Left hindlimb (tissue), 1 donor: ENCODE data around the gene PDE4A.
A peak's percentile ranks its signal among the peaks of the same experiment; 100 is the strongest.
"Not testable (repeated sequence)": the region's sequence is repeated elsewhere in the genome, so short reads cannot be mapped to it uniquely, and the experiment has no call there.

Experiments used
- DNase-seq: peaks from one replicate; pipeline ENCODE4 v3.0.0-alpha.2; 2018

The PDE4A gene

DNA sequence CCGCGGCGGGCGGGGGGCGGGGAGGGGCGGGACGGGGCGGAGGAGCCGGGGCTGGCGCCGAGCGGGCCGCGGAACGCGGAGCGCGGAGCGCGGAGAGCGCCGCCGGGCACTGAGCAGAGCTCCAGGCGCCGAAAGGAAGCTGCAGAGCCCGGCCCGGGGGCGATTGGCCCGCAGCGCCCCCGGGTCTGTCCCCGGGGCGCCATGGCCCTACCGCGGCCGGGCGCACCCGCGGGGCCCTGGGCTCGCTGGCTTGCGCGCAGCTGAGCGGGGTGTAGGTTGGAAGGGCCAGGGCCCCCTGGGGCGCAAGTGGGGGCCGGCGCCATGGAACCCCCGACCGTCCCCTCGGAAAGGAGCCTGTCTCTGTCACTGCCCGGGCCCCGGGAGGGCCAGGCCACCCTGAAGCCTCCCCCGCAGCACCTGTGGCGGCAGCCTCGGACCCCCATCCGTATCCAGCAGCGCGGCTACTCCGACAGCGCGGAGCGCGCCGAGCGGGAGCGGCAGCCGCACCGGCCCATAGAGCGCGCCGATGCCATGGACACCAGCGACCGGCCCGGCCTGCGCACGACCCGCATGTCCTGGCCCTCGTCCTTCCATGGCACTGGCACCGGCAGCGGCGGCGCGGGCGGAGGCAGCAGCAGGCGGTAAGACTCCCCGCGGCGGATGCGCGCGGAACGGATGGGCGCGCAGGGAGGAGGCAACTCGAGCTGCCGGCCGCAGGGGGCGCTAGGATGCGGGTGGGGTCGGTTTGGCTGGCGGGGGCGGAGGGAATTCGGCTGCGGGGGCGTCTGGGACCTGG lies at the start of gene PDE4A:
Gene PDE4A, plus strand, starts transcription at position 95 of the 796 bp plus-strand sequence. Its CDS starts 227 bp downstream, at position 322.
- no peak for DNase-seq

DNA sequence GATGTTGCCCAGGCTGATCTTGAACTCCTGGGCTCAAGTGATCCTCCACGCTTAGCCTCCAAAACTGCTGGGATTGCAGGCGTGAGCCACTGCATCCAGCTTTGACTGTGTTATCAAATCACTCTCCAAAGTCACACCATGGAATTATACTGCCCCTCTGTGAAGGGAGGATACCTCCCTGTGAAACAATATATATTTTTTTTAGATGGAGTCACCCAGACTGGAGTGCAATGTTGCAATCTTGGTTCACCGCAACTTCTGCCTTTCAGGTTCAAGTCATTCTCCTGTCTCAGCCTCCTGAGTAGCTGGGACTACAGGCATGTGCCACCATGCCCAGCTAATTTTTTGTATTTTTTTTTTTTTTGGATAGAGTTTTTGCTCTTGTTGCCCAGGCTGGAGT lies 47.6 kb upstream of the PDE4A start:
- no peak for DNase-seq

DNA sequence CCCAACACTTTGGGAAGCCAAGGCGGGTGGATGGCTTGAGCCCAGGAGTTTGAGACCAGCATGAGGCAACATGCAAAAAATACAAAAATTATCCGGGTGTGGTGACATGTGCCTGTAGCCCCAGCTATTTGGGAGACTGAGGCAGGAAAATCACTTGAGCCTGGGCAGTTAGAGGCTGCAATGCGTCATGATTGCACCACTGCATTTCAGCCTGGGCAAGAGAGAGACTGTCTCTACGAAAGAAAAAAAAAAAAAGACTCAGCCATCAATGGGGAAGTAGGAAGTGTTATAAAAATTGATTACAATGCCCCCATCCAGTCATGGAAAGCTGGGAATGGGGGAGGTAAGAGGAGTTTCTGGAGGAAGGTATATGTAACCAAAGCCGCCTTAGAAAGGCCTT lies 45.4 kb upstream of the PDE4A start:
- no peak for DNase-seq

DNA sequence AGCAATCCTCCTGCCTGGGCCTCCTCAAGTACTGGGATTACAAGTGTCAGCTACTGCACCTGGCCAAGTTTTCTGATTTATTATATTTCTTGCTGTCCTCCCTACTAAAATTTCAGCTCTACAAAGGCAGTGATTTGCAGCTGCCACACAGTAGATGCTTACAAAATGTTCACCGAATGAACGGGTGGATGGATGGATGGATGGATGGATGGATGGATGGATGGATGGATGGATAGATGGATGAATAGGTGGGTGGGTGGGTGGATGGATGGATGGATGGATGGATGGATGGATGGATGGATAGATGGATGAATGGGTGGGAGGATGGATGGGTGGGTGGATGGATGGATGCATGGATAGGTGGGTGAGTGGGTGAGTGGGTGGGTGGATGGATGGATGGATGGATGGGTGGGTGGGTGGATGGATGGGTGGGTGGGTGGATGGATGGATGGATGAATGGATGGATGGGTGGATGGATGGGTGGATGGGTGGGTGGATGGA lies 43.1 kb upstream of the PDE4A start:
- not testable (repeated sequence) for DNase-seq

DNA sequence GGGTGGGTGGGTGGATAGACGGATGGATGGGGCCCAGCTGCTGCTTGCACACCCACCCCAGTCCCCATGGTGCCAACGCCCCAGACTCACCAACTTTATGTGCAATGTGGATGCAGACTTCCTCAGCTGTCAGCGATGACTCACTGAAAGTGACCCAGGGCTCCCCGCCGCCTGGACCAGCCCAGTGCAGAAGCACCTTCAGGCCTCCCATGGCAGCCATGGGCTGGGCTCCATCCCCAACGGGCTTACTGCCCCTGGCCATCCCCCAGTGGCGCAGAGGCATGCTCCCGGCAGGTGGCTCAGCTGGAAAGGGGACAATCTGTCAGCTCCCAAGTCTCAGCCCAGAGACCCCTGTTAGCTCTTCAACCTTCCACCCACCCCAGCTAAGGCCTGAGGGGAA lies 42.2 kb upstream of the PDE4A start:
- no peak for DNase-seq

DNA sequence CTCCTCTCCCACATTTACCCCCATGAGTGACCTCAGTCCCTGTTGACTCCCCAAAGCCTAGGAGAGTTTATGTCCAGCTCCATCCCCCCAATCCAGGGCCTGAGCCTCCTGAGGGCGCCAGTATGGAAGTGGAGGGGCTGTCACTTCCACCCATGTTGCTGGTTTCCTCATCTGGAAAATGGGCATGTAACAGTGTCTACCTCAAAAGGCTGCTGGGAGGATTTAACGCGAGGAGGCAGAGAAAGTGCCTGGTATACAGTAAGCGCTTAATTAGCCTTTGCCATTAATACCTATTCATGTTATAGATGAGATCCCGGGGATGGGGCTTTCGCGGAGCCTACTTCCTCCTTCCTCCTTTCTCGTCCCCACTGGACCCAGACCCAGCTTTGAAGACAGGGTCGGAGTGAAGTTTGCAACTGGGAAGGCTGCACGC lies 40.4 kb upstream of the PDE4A start:
- DNase-seq, result no peak

DNA sequence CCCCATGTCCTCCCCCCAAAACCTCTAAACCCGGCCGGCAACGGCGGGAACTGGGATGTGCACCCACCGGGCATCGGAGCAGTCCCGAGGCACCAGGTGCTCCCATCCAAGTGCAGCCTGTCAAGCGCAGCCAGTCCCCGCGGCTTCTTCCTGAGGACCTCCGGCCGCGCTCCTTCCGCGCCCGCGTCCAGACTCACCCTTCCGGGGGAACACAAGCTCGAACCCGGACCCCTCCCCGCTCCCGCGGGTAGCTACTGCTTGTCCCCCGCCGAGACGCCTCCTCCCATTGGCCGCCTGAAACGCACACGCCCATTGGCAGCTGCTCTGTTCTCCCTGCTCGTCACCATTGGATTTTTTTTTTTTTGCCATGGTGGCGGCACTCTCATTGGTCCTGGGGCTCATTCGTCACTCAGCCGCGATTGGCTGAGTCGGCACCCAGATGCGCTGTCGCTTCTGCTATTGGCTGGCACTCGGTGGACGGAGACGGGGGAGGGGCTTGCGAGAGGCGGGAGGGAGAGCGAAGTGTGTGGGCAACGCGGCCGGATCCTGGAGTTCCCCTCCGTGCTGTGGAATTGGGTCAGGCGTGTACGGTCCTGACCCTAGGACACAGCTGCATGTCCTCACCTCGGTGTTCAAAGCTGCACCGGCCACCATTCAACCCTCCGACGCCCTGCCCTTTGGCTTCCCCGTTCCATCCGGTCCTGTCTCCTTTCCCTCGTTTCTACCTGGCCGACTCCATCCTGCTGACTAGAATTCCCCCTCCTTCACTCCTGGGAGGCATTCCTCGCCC lies 39.8 kb upstream of the PDE4A start, which contains the start of gene TYK2:
Gene TYK2, minus strand, starts transcription at position 260 of the 790 bp plus-strand sequence. CDS start 2,166 bp downstream, outside the sequence.
- peak; percentile 99 for DNase-seq

DNA sequence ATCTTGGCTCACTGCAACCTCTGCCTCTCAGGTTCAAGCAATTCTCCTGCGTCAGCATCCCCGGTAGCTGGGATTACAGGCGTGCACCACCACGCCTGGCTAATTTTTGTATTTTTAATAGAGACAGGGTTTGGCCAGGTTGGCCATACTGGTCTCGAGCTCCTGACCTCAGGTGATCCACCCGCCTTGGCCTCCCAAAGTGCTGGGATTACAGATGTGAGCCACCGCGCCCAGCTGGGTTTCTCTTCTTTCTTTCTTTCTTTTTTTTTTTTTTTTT lies 37.2 kb upstream of the PDE4A start:
- not testable (repeated sequence) for DNase-seq

DNA sequence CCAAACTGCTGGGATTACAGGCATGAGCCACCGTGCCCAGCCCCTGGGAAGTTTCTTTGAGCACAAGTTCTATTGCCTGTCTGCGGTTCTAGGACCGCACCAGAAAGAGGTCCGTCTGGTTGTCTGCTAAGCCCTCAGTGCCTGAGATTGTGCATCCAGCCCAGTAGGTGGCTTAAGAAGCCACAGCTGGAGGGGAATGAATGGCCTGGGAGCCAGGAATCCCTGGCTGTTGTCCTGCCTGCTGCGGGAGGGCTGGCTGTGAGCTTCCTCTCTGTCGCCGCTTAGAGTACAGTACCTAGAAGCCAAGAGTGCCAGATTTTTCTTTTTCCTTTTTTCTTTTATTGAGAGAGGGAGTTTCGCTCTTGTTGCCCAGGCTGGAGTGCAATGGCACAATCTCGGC lies 35.8 kb upstream of the PDE4A start:
- no peak for DNase-seq

DNA sequence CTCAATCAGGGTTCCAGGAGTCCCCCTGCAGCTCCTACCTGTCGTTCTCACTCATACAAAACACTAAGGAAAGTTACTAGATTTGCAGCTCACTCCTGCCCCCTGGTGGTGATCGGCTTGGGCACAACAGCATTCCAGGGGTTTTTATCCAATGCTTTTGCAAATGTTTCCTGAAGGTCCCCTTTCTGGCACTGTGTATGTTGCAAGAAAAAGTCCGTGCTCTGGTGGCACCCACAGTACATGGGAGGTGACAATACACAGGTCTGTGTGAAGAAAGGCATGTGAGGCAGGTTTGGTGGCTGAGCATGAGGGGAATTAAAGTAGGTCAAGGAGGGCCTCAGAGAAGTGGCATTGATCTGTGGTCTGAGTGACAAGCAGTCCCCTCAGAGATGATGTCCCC lies 31.4 kb upstream of the PDE4A start:
- DNase-seq, result peak; percentile 86

DNA sequence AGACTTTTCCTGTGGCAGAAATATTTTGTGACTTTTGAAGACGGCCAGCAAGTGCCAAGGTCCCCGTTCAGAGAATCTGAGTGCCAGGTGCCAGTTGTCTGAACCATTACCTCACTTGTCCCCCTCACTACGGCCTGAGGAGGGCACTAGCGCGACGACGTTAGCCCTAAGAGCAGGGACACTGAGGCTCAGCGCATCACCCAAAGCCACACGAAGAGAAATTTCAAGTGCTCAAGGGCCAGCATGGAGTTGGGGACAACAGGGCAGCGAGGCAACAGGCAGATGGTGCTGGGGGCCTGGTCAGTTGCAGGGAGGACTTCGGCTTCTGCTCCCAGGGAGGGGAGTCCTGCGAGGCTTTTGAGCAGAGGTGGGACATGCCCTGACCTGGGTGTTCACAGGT lies 30.5 kb upstream of the PDE4A start:
- no peak for DNase-seq

DNA sequence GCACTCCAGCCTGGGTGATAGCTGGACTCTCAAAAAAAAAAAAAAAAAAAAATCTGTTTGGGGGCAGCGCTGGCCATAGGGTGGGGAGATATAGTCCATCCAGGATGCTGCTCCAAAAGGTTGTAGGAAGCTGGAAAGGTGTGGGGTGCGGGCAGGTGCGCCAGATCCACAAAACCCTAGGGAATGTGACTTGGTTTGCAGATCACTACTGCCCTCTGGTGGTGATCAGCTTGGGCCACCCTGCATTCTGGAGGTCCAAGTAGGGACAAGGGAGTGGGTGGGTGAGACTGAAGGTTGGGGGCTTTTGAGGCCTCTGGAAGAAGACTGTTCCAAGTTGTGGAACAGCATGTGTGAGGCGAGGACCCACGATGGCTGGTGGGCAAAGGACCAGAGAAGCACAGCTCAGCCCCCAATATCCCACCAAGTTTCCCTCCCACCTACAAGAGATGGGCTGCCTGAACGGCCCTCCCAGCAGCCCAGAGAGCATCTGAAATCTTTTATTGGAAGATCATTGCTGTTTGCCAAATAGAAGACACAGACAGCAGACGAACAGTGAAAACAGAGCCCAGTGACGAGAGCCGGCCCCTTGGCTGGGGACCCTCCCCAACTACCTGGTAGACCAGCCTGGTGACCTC lies 29.6 kb upstream of the PDE4A start:
- peak; percentile 52 for DNase-seq

DNA sequence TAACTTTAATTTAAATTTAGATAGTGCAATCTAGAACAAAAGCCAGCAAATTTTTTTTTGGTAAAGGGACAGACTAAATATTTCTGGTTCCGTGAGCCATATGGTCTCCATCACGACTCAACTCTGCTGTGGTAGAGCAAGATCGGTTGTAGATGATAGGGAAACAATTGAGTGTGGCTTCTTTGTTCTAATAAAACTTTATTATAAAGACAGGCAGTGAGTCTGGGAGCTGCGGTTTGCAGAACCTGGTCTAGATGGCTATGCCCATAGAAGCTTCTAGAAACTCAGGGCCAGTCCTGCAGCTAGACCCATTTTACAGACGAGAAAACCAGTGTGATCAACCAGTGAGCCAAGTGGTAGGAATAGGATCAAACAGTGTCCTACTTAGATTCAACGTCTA lies 28.2 kb upstream of the PDE4A start:
- no peak for DNase-seq

DNA sequence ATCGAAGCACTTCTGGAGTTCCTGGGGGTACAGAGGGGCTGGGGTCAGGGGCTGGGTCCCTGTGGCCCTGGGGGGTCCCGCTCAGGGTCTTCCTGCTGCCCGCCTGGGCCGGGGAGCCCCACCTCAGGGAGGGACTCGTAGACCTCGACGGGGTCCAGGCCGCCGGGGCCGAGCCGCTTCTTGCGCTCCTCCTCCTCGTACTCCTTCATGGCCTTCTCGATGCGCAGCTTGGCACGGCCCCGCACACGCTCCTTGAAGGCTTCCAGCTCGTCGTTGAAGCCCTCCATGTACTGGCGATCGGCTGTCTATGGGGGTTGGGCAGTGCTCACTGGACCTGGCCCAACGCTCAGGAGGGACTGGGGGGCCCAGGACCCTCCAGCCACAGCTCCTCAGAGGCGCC lies 27.2 kb upstream of the PDE4A start:
- DNase-seq, result no peak

DNA sequence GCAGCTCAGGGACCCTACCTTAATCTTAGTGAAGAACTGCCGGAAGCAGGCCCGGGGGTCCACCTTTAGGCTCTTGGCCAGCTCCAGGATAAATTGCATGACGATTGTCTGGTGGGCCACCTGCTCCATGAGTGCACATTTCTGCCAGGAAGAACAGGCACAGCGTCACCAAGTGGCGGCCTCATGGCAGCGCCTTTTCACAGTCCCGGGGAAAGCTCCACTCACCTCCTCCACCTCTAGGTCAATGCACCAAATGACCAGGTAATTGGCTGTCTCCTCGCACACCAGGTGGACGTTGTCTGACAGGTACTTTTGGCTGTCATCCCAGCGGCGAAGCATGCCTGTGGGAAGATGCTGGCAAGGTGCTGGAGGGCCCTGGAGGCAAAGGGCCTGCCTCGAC lies 25.3 kb upstream of the PDE4A start:
- DNase-seq, result no peak

DNA sequence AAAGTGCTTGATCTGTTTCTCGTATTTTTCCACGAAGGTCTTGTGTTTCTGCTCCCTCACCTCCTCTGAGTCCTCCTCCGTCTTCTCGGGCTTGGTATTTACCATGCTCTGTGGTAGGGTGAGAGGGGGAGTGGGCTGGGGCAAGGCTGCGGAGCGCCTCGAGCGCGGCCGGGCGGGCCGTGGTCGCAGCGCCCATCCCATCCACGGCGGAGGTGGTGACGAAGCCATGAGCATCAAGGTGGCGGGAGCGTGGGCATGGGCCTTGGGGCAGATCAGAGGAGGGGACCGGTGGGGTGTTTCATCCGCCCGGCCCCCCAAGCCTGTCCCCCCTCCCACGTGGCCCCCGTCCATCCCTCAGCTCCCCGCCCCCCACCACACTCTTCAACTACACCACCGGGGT lies 24.9 kb upstream of the PDE4A start:
- no peak for DNase-seq

DNA sequence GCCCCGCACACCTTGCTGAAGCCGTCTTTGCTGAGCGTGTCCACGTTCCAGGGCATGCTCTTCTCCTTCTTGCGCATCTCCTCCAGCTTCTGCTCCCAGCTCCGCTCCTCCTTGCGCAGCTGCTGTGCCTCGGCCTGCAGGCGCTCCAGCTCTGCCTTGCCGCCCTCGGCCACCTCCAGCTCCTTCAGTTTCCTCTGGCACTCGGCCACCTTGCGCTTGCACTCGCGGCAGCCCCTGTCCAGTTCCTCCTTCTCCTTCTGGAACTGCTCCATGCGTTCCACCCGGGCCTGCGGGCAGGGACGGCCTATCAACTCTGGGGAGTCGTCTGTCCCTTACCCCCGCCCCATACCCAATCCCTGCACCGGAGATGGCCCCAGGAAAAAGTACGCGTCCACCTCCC lies 24.4 kb upstream of the PDE4A start:
- no peak for DNase-seq

DNA sequence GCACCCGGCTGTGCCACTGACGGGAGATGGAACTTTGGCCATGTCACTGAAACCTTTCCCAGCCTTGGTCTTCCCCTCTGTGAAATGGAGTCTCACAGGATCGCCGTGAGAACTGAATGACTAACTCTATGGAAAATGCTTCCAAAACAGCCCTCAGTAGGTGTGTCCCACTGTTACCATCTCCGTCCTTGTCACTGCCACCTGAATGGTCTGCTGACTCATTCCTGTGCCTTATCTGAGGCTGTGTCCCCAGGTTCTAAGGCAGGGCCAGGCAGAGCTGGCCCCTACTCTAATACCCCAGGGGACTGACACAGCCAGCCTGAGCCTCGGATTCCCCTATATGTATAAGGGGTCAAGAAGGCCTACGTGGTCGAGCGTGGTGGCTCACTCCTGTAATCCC lies 21.5 kb upstream of the PDE4A start:
- no peak for DNase-seq

DNA sequence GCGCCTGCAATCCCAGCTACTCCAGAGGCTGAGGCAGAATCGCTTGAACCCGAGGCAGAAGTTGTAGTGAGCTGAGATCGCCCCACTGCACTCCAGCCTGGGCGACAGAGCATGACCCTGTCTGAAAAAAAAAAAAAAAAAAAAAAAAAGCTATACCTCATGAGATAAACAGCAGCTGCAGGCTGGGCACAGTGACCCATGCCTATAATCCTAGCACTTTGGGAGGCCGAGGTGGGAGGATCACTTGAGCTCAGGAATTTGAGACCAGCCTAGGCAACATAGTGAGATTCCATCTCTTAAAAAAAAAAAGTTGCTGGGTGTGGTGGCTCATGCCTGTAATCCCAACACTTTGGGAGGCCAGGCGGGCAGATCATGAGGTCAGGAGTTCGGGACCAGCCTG lies 21.0 kb upstream of the PDE4A start:
- DNase-seq, result not testable (repeated sequence)

DNA sequence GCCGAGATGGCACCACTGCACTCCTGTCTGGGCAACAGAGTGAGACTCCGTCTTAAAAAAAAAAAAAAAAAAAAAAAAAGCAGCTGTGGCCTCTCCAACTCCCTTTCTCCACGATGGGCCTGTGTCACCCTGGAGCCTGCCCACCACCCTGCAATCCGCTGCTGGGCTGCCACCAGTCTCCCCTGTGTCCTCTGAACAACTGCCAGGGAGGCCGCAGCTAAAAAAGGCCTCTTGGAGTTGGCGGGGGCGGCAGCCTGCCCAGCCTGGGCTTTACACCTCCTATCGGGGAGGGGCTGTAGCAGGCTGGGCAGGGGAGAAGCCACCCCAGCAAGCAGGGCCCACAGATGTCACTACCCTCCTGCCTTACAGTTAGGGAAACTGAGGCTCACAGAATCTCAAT lies 20.5 kb upstream of the PDE4A start:
- DNase-seq, result no peak

DNA sequence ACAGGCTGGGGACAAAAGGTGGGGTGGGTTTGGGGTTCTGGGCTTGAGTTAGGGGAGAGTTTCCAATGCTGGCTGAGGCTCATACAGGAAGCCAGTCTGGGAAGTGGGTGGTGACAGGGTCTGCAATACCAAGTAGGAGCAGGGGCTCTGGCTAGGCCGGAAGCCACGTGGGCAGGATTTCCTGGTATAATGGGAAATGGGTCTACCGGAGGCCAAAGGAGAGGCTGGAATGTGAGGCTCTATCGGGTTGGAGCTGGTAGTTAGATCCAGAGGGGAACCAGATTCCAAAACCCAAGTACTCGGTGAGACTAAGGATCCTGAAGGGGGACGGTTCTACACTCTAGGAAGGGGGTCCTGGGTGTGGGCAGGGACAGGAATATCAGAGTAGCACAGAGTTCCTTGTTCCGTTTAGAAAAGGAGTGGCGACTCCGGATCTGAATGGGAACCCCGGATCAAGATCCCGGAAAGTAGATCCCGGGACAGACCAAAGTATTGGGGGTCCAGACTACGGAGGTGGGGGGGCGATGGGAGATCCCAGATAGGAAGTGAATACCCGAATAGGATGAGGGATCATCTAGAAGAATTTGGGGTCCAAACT lies 17.8 kb upstream of the PDE4A start:
- no peak for DNase-seq

DNA sequence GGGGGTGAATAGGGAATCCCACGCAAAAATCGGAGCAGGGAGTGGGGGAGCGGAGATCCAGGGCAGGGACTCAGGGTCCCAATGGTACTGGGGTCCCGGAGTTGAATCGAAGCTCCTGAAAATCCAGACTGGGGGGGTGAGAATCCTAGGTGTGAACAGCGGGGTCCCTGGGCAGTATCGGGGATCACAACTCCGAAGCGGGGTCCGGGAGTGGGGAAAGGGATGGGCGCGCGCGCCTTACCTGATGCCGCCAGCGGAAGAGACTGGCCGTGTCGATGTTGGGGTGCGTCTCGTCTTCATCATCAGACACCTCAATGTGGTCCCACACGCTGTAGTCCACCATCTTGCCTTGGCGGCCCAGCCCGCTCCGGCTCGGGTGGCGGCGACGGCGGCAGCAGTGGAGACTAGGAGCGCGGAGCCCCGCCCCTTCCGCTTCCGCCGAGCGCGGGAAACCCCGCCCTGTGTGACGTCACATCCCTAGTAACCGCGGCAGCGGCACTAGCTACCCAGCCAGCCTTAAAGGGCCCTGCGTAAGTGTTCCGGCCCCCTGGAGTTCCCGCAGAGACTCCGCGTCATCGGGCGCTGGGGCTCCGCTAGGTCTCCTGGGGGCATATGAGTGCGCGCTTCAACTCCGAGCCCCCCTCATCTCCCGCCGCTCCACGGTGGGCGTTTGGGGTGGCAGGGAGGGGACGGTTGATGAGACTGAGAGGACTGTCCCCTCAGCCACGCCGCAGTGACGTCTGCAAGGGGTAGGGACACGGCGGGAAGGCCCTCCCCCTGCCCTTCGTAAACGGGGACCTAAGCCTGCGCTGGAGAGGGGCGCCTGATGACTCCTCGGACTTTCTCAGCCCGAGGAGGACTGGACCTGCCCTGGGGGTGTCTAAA lies 17.0 kb upstream of the PDE4A start, which contains the start of gene CDC37:
Gene CDC37, minus strand, starts transcription at position 406 of the 885 bp plus-strand sequence. Its CDS starts 63 bp downstream, at position 343.
- peak; percentile 98 for DNase-seq
